PFSK-1 (cell line): ENCODE measurements around the gene PGBD5.

Experiments used
- POLR2AphosphoS5 ChIP-seq: IDR thresholded peaks from 2 replicates; pipeline ENCODE4 v1.6.1; 2012; ENCODE audit warnings: low read depth, mild to moderate bottlenecking, control low read depth, low read length, moderate library complexity
- REST ChIP-seq, 2 experiments: IDR thresholded peaks; 2 replicates each; pipeline versions ENCODE4 v1.6.1 to v1.8.0; 2011 to 2012; ENCODE audit warnings: low read depth in 2 of 2, low read length in 2 of 2, control low read depth in 1 of 2, inconsistent platforms in 1 of 2, mild to moderate bottlenecking in 1 of 2, moderate library complexity in 1 of 2; ENCODE audit not compliant: insufficient read depth in 1 of 2
- SIN3A ChIP-seq: IDR thresholded peaks from 2 replicates; pipeline ENCODE4 v1.6.1; 2012; ENCODE audit warnings: mild to moderate bottlenecking, low read length, moderate library complexity, borderline replicate concordance; ENCODE audit not compliant: insufficient read depth

GRCh38 chr1:230274254-230274653 is 151.9 kb downstream of the PGBD5 start:
- TF ChIP-seq POLR2AphosphoS5 (no peak), REST (IDR thresholded peaks at IDR 0.05; ENCODE audit: insufficient read depth in 1 of 2, low read depth in 2 of 2, low read length in 2 of 2) (no peak), SIN3A (no peak)
